Left ventricle myocardium inferior (tissue), 1 donor: ENCODE measurements around the gene PDE9A. TPM values are rescaled to one million over a fixed set of nuclear protein-coding genes. Genes with fewer than 3 reads are reported as not detected.

Experiments
- DNase-seq: peaks from one replicate; pipeline ENCODE4 v3.0.0-alpha.2; 2020
- H3K27ac ChIP-seq: fragments of 200-600 bp; replicated peaks from 2 replicates; pipeline ENCODE4 v1.8.0; 2021
- H3K27me3 ChIP-seq: fragments of 200-600 bp; 2 replicates; pipeline ENCODE4 v1.8.0; 2021; ENCODE audit warnings: low read depth
- H3K36me3 ChIP-seq: fragments of 200-600 bp; 2 replicates; pipeline ENCODE4 v1.8.0; 2021
- H3K4me1 ChIP-seq: fragments of 200-600 bp; 2 replicates; pipeline ENCODE4 v1.8.0; 2021
- H3K4me3 ChIP-seq: fragments of 200-600 bp; 2 replicates; pipeline ENCODE4 v1.8.0; 2021; ENCODE audit warnings: mild to moderate bottlenecking, moderate library complexity
- H3K9me3 ChIP-seq: fragments of 200-600 bp; replicated peaks from 2 replicates; pipeline ENCODE4 v1.8.0; 2021
- intact Hi-C: fragments of 100-400 bp; cut with micrococcal nuclease; formaldehyde crosslinking; loops from one replicate; pipeline ENCODE4 v1.11.0; 2022
- total RNA-seq: library from RNA; stranded (reverse); fragmentation: NEBNext Ultra II Directional; extraction: Animal tissue kit (Norgen Biotek cat#: 25700); gene quantifications from one replicate; pipeline ENCODE4 v1.2.1, GENCODE V29; 2021
- TF ChIP-seq, protein P1 (sequence below): fragments of 200-600 bp; IDR thresholded peaks from 2 replicates; pipeline ENCODE4 v1.8.0; 2021; ENCODE audit warnings: antibody characterized with exemption, mild to moderate bottlenecking, borderline replicate concordance
- donor health status: DM: no; HTN: yes; CAD: no; lungs with severe emphysema.

PDE9A gene
- total RNA-seq, 1 donor from 2014 or later, result 3.2 TPM

DNA sequence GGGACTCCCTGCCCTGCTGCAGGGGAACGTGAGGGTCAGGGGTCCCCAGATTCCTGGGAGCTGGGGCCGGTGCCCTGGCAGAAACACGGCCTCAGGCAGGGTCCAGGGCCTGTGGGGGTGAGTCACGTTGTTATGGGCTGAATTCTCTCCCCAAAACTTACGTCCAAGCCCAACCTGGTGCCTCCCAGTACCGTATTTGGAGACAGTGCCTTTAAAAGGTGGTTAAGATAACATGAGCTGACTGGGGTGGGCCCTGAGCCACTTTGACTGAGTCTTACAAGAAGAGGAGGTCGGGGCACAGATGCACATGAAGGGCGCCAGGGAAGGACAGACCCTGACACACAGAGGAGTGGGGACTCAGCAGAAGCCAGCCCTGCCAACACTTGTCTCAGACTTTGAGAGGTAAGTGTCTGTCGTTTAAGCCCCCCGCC lies 126.0 kb downstream of the PDE9A start:
- Histone ChIP-seq H3K4me1 (peaks cover 31% of the 10 kb centered on the region), H3K4me3 (no peak overlapping the region), H3K27ac (no peak overlapping the region), H3K27me3 (peaks cover 79% of the 10 kb centered on the region), H3K9me3 (no peaks in the 10 kb centered on the region), H3K36me3 (no peaks in the 10 kb centered on the region)
- intact Hi-C loops, result no loop called here
- DNase-seq, result no peak
- TF ChIP-seq, protein P1, sequence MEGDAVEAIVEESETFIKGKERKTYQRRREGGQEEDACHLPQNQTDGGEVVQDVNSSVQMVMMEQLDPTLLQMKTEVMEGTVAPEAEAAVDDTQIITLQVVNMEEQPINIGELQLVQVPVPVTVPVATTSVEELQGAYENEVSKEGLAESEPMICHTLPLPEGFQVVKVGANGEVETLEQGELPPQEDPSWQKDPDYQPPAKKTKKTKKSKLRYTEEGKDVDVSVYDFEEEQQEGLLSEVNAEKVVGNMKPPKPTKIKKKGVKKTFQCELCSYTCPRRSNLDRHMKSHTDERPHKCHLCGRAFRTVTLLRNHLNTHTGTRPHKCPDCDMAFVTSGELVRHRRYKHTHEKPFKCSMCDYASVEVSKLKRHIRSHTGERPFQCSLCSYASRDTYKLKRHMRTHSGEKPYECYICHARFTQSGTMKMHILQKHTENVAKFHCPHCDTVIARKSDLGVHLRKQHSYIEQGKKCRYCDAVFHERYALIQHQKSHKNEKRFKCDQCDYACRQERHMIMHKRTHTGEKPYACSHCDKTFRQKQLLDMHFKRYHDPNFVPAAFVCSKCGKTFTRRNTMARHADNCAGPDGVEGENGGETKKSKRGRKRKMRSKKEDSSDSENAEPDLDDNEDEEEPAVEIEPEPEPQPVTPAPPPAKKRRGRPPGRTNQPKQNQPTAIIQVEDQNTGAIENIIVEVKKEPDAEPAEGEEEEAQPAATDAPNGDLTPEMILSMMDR, result no peak

DNA sequence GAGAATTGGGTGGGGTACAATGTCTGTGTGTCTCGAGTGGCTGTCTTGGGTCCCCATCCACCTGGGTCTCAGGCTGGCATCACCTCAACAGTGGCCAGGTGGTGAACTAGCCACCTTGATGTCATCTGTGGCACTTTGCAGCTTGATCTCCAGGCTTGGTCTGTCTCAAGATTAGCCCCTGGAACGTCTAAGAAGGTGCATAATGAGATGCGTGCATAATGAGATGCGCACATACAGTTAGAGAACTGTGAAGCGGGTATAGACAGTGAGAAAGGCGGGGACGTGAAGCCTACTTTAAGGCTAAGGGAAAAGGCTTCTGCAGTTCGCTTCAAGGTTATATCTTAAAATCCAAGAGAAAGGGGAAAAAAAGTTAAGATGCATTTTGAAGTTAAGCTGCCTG lies 127.2 kb downstream of the PDE9A start:
- intact Hi-C loops, result no loop called here
- Histone ChIP-seq H3K36me3 (no peaks in the 10 kb centered on the region), H3K27ac (no peak overlapping the region), H3K27me3 (peaks cover 85% of the 10 kb centered on the region), H3K9me3 (no peaks in the 10 kb centered on the region), H3K4me3 (peak overlapping the region; percentile 54), H3K4me1 (peaks cover 31% of the 10 kb centered on the region)
- TF ChIP-seq, protein P1, result no peak
- DNase-seq, result no peak

DNA sequence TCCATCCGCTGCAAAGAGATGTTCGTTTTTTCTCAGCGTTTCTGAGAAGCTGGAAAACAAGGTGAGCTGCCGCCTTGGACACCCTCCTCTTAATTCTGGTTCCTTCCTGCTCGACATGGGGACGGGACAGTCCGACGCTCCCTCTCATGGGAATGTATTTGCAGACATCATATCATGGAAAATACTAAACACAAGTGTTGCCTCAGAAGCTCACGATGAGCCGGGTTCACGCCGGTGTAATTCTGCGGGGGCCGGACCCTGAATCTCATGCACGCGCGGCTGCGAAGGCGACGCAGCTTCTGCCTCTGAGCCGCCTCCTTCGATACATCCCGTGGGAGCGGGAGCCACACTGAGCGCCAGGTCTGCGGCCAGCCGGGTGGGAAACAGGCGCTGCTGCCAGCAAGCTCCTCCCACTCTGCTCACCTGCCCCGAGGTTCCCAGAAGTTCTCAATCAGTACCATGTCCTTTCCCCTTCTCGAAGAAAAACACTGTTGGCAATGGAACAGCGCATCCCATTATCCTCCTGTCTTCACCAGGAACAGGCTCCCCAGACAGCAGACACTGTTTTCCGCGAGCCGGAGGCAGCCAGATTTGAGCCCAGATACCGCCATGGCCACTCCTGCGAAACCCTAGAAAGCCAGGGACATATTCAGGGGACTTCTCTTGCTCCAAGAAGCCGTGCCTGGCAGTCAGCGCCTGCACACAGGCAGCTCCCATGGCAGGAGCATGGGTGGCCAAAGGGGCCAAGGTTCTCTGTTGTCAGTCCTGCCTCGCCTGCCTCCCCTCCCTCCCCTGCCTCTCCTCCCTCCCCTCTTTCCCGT lies 127.9 kb downstream of the PDE9A start:
- peak overlapping the region; percentile 92 for H3K27ac ChIP-seq
- intact Hi-C loops, result no loop called here
- peaks cover 85% of the 10 kb centered on the region for H3K27me3 ChIP-seq
- H3K4me3 ChIP-seq, result peak overlapping the region; percentile 54
- no peak for DNase-seq
- no peaks in the 10 kb centered on the region for H3K36me3 ChIP-seq
- H3K9me3 ChIP-seq, result no peaks in the 10 kb centered on the region
- H3K4me1 ChIP-seq, result peaks cover 31% of the 10 kb centered on the region
- TF ChIP-seq, protein P1, result no peak

DNA sequence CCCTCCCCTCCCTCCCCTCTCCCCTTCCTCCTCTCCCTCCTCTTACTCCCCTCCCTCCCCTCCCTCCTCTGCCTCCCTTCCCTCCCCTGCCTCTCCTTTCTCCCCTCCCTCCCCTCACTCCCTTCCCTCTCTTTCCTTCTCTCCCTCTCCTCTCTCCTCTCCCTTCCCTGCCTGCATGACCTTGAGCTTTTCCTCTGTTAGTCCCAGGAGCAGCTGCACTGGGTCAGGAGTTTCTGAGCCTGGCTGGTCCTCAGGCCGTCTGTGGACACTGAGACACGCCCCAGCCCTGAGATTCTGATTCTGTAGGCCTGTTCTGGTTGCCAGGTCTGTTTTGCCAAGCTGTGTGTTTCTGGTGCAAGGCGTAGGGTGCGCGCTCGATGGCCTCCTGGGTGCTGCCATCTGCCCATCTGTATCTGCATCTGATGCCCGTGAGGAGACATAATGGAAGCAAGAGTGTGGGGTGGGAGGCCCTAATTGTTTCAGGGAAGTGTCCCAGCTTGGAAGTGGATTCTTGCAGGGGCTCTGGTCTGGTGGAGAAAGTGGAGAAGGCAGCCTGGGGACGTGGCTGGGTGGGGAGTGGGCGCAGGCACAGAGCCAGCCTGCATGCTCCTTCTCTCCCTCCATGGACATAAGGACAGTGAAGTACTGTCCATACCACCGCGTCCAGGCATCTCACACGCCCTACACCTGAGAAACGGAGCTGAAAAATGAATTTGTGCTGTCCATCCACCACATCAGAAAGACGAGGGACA lies 128.7 kb downstream of the PDE9A start:
- H3K4me3 ChIP-seq, result peak overlapping the region; percentile 54

DNA sequence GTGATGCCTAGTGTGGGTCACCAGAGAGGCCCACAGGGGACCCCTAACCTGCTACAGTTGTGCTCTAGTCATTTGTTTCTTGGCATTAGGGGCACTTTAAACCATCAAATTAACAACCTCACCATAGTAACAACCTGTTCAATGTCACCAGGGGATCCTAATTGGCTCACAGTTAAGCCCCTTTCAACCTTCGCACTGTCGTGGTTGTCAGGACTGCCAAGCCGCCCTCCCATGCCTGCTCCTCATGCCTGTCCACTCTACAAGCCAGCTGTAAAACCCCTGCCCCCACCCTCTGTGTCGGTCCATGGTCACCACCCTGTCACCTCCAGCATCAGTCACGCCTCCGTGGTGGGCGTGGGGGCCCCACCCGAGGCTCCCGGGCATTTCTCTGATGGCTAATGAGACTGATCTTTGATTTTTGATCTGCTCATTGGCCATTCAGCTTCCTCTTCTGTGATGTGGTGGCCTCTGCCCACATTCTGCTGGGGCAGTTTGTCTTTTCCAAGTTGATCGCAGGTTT lies 129.4 kb downstream of the PDE9A start:
- H3K9me3 ChIP-seq, result peaks cover 8% of the 10 kb centered on the region
- peaks cover 31% of the 10 kb centered on the region for H3K4me1 ChIP-seq
- intact Hi-C loops, result no loop called here
- TF ChIP-seq, protein P1, result no peak
- no peaks in the 10 kb centered on the region for H3K36me3 ChIP-seq
- no peak overlapping the region for H3K4me3 ChIP-seq
- DNase-seq, result no peak
- peak overlapping the region; percentile 92 for H3K27ac ChIP-seq
- H3K27me3 ChIP-seq, result peaks cover 81% of the 10 kb centered on the region

More for the DNA sequence above, 128.7 kb downstream of the PDE9A start:
- no peak for DNase-seq
- H3K27ac ChIP-seq, result peak overlapping the region; percentile 92
- peaks cover 87% of the 10 kb centered on the region for H3K27me3 ChIP-seq
- TF ChIP-seq, protein P1, result no peak
- peaks cover 31% of the 10 kb centered on the region for H3K4me1 ChIP-seq
- H3K36me3 ChIP-seq, result no peaks in the 10 kb centered on the region
- H3K9me3 ChIP-seq, result peaks cover 4% of the 10 kb centered on the region
- intact Hi-C loops, result no loop called here
